Breast epithelium (tissue), 4 donors: ENCODE measurements around the gene CLEC11A. TPM values are rescaled to one million over a fixed set of nuclear protein-coding genes. Genes with fewer than 3 reads are reported as not detected.

ENCODE experiments used
- DNase-seq, 2 donors: peaks; one replicate each; pipeline ENCODE4 v3.0.0-alpha.2; 2019; ENCODE audit warnings: low spot score in 2 of 2
- H3K27ac ChIP-seq, 2 donors: fragments of 200-600 bp; sonication (generic) in 1 of 2; one replicate each; pipeline ENCODE4 v1.5.1; 2016 to 2019; ENCODE audit warnings: mild to moderate bottlenecking in 1 of 2
- H3K27me3 ChIP-seq, 2 donors: fragments of 200-600 bp; sonication (generic) in 1 of 2; one replicate each; pipeline versions ENCODE4 v1.5.1 to v1.6.0; 2017 to 2019; ENCODE audit warnings: control low read depth in 1 of 2, mild to moderate bottlenecking in 1 of 2
- H3K36me3 ChIP-seq: fragments of 200-600 bp; one replicate; pipeline ENCODE4 v1.5.1; 2019
- H3K4me1 ChIP-seq, 2 donors: fragments of 200-600 bp; sonication (generic); one replicate each; pipeline ENCODE4 v1.5.1; 2016 to 2019; ENCODE audit warnings: control low read depth in 1 of 2
- H3K4me3 ChIP-seq, 3 donors: fragments of 200-600 bp; sonication (generic); 1 replicate in 2 of 3; 2 replicates in 1 of 3; pipeline ENCODE4 v1.5.1; 2016 to 2019; ENCODE audit warnings: mild to moderate bottlenecking in 3 of 3, moderate library complexity in 2 of 3
- H3K9me3 ChIP-seq, 2 donors: fragments of 200-600 bp; sonication (generic) in 1 of 2; one replicate each; pipeline ENCODE4 v1.5.1; 2016 to 2019; ENCODE audit warnings: control low read depth in 1 of 2
- POLR2A ChIP-seq: fragments of 450-650 bp; IDR thresholded peaks from one replicate; pipeline ENCODE4 v1.6.1; 2016; ENCODE audit warnings: antibody characterized with exemption, mild to moderate bottlenecking, moderate library complexity
- POLR2AphosphoS5 ChIP-seq, 3 donors: sonication (generic); formaldehyde crosslinking; IDR thresholded peaks; one replicate each; pipeline ENCODE4 v1.6.1; 2017; ENCODE audit warnings: antibody characterized with exemption in 3 of 3
- intact Hi-C: fragments of 100-400 bp; cut with DNase I; formaldehyde crosslinking; loops from one replicate; pipeline ENCODE4 v1.15.1; 2023; ENCODE audit warnings: low total_unique reads
- total RNA-seq, 3 donors: library from RNA; depleted of rRNA; stranded (reverse); fragments of >200 nt; gene quantifications; one replicate each; pipeline ENCODE4 v1.1.0, GENCODE V29; 2016
- TF ChIP-seq, protein P1 (sequence below), 3 donors: fragments of 450-650 bp; IDR thresholded peaks; one replicate each; pipeline ENCODE4 v1.5.1; 2016 to 2017; ENCODE audit warnings: antibody characterized with exemption in 3 of 3, mild to moderate bottlenecking in 3 of 3, moderate library complexity in 3 of 3

Gene CLEC11A, protein sequence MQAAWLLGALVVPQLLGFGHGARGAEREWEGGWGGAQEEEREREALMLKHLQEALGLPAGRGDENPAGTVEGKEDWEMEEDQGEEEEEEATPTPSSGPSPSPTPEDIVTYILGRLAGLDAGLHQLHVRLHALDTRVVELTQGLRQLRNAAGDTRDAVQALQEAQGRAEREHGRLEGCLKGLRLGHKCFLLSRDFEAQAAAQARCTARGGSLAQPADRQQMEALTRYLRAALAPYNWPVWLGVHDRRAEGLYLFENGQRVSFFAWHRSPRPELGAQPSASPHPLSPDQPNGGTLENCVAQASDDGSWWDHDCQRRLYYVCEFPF
- total RNA-seq = 10 to 100 TPM; 16.4 to 24.3 (median 20.6) TPM

DNA sequence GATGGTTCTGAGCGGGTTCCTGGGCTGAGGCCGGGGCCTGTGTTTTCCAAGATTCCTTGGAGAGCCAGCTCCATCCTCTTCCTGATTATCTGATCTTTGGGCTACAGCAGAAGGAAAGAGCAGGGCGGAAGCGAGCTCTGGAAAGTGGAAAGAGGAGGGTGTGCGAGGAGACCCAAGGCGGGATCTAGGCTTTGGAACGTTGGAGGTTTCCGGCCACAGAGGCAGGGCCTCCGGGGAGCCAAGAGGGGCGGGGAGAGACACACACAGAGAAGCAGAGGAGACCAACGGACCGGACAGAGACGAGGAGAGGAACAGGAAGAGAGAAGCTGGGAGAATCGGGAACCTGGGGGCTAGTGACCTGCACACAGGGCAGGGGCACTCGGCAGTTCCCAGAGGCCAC lies at the start of gene CLEC11A:
Gene CLEC11A (plus strand): TSS at position 296 of the 400 bp plus-strand sequence. CDS start 162 bp downstream, outside the sequence.
- intact Hi-C loops = no loop called here
- peak in 1 of 2 donors; percentile 57 for DNase-seq
- H3K9me3 ChIP-seq = no peaks in the 10 kb centered on the region
- H3K36me3 ChIP-seq = no peaks in the 10 kb centered on the region
- H3K27ac ChIP-seq = peak within 1 kb of the TSS; percentile 60 to 89
- TF ChIP-seq, protein P1, sequence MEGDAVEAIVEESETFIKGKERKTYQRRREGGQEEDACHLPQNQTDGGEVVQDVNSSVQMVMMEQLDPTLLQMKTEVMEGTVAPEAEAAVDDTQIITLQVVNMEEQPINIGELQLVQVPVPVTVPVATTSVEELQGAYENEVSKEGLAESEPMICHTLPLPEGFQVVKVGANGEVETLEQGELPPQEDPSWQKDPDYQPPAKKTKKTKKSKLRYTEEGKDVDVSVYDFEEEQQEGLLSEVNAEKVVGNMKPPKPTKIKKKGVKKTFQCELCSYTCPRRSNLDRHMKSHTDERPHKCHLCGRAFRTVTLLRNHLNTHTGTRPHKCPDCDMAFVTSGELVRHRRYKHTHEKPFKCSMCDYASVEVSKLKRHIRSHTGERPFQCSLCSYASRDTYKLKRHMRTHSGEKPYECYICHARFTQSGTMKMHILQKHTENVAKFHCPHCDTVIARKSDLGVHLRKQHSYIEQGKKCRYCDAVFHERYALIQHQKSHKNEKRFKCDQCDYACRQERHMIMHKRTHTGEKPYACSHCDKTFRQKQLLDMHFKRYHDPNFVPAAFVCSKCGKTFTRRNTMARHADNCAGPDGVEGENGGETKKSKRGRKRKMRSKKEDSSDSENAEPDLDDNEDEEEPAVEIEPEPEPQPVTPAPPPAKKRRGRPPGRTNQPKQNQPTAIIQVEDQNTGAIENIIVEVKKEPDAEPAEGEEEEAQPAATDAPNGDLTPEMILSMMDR (IDR thresholded peaks at IDR 0.05) = no peak
- TF ChIP-seq POLR2AphosphoS5 (IDR thresholded peaks at IDR 0.05) = no peak
- TF ChIP-seq POLR2A = no peak
- H3K4me3 ChIP-seq = peak within 1 kb of the TSS; percentile 62 to 85 (median 85)
- H3K27me3 ChIP-seq = peaks cover 2 to 7% of the 10 kb centered on the region in 2 donors
- peaks cover 0 to 6% of the 10 kb centered on the region in 2 donors for H3K4me1 ChIP-seq

DNA sequence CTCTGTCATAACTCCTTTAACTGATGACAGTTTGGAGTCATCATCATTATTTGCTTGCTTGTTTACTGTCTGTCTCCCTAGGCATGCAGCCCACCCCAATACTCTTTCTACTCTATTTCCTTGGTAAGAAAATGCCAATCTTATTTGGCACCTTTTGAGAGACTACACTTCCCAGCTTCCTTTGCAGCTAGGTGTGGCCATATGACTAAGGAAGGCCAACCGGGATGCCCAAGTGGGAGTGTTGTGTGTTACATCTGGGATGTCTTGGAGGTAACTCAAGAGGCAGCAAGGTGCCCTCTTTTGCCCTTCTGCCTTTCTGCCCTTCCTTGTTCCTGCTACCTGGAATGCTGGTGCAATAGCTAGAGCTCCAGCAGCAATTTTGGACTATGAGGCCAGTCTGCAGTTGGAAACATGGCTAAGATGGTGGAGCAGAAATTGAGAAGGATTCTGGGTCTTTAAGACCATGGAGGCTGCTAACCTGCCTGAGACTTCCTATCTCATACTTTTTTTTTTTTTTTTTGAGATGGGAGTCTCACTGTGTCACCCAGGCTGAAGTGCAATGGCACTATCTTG lies 46.5 kb upstream of the CLEC11A start:
- Histone ChIP-seq H3K27ac (no peak overlapping the region), H3K9me3 (no peaks in the 10 kb centered on the region), H3K36me3 (no peaks in the 10 kb centered on the region), H3K4me3 (no peak overlapping the region), H3K27me3 (peaks cover 0 to 25% of the 10 kb centered on the region in 2 donors), H3K4me1 (no peaks in the 10 kb centered on the region)
- no peak for DNase-seq
- TF ChIP-seq POLR2AphosphoS5 (IDR thresholded peaks at IDR 0.05) (no peak), POLR2A (no peak)
- TF ChIP-seq, protein P1 (IDR thresholded peaks at IDR 0.05) = no peak
- intact Hi-C loops = no loop called here

DNA sequence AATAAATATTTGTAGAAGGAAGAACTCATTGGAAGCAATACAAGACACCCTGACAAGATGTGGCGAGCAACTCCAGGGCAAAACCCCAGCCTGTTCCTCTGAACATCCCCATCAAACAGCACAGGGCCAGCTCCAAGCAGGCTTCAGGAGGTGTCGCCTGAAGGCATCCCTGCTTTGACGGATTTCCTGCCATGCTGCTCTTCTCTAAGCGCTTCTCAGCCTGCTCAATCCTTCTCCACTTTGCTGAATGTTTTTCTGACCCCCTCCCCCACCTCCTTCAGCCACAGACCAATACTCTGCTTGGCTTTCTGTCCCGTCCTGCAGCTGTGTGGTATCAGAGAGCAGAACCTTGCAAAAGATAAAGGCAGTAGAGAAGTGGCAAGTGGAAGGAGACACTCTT lies 45.5 kb upstream of the CLEC11A start:
- no peak overlapping the region for H3K4me3 ChIP-seq
- no peaks in the 10 kb centered on the region for H3K9me3 ChIP-seq
- H3K4me1 ChIP-seq = no peaks in the 10 kb centered on the region
- H3K27ac ChIP-seq = no peak overlapping the region
- no peaks in the 10 kb centered on the region for H3K36me3 ChIP-seq
- no peak for TF ChIP-seq POLR2AphosphoS5 (IDR thresholded peaks at IDR 0.05)
- TF ChIP-seq, protein P1 (IDR thresholded peaks at IDR 0.05) = no peak
- TF ChIP-seq POLR2A = no peak
- intact Hi-C loops = no loop called here
- DNase-seq = no peak
- peaks cover 0 to 24% of the 10 kb centered on the region in 2 donors for H3K27me3 ChIP-seq

DNA sequence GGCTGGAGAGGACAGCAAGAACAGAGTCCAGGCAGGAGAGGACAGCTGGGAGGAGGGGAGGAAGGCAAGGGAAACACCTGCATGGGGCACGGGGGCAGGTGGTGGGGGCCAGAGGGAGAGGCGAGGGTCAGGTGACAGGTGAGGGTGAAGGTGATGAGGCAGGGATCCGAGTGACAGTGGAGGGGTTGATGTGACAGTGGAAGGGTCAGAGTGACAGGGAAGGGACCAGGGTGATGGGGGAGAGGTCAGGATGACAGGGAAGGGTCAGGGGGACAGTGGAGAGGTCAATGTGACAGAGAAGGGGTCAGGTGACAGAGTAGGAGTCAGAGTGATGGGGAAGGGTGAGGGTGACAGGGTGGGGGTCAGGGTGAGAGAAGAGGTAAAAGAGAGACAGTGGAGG lies 44.8 kb upstream of the CLEC11A start:
- Histone ChIP-seq H3K9me3 (no peaks in the 10 kb centered on the region), H3K27me3 (peaks cover 0 to 20% of the 10 kb centered on the region in 2 donors), H3K36me3 (no peaks in the 10 kb centered on the region), H3K4me1 (no peaks in the 10 kb centered on the region), H3K27ac (no peak overlapping the region), H3K4me3 (no peak overlapping the region)
- intact Hi-C loops = no loop called here
- no peak for DNase-seq
- TF ChIP-seq POLR2A = no peak
- TF ChIP-seq, protein P1 (IDR thresholded peaks at IDR 0.05) = no peak
- TF ChIP-seq POLR2AphosphoS5 (IDR thresholded peaks at IDR 0.05) = no peak
